Smooth muscle cell (in vitro differentiated cells): Measurements from ENCODE around the gene LIMCH1. TPM values are rescaled to one million over a fixed set of nuclear protein-coding genes. Genes with fewer than 3 reads are reported as not detected.

Source experiments
- DNase-seq: peaks from one replicate; lab custom pipeline; 2025; ENCODE audit not compliant: unreplicated experiment; lab: John Stamatoyannopoulos, UW
- H2AFZ ChIP-seq: fragments of 200-600 bp; sonication (generic); 2 replicates; pipeline ENCODE4 v1.6.0; 2016; ENCODE audit warnings: antibody characterized with exemption, low read depth, mild to moderate bottlenecking
- H3F3A ChIP-seq: fragments of 200-600 bp; sonication (generic); 2 replicates; pipeline ENCODE4 v1.6.0; 2017; ENCODE audit warnings: antibody characterized with exemption, low read depth
- H3K27ac ChIP-seq: fragments of 200-600 bp; sonication (generic); 2 replicates; pipeline ENCODE4 v1.5.1; 2016; ENCODE audit warnings: low read depth, mild to moderate bottlenecking
- H3K27me3 ChIP-seq: fragments of 200-600 bp; sonication (generic); 2 replicates; pipeline ENCODE4 v1.6.1; 2016; ENCODE audit warnings: low read depth, mild to moderate bottlenecking
- H3K36me3 ChIP-seq: fragments of 200-600 bp; sonication (generic); 2 replicates; pipeline ENCODE4 v1.5.1; 2016; ENCODE audit warnings: low read depth
- H3K4me1 ChIP-seq: fragments of 200-600 bp; sonication (generic); 2 replicates; pipeline ENCODE4 v1.5.1; 2016; ENCODE audit warnings: low read depth
- H3K4me2 ChIP-seq: fragments of 200-600 bp; sonication (generic); 2 replicates; pipeline ENCODE4 v1.6.0; 2016; ENCODE audit warnings: mild to moderate bottlenecking
- H3K4me3 ChIP-seq: fragments of 200-600 bp; sonication (generic); 2 replicates; pipeline ENCODE4 v1.5.1; 2016; ENCODE audit warnings: mild to moderate bottlenecking
- H3K79me2 ChIP-seq: fragments of 200-600 bp; sonication (generic); 2 replicates; pipeline ENCODE4 v1.6.0; 2016; ENCODE audit warnings: low read depth, mild to moderate bottlenecking
- H3K9ac ChIP-seq: fragments of 200-600 bp; sonication (generic); 2 replicates; pipeline ENCODE4 v1.6.0; 2016; ENCODE audit warnings: low read depth
- H3K9me3 ChIP-seq: fragments of 200-600 bp; sonication (generic); replicated peaks from 2 replicates; pipeline ENCODE4 v1.5.1; 2016; ENCODE audit warnings: low read depth
- H4K20me1 ChIP-seq: fragments of 200-600 bp; sonication (generic); 2 replicates; pipeline ENCODE4 v1.6.0; 2016; ENCODE audit warnings: low read depth
- CTCF ChIP-seq: fragments of 200-600 bp; sonication (generic); IDR thresholded peaks from 2 replicates; pipeline ENCODE4 v1.5.1; 2017; ENCODE audit warnings: borderline replicate concordance, mild to moderate bottlenecking, antibody characterized with exemption; ENCODE audit not compliant: insufficient read depth, poor library complexity, severe bottlenecking
- WGBS: methylation state at CpG from one replicate; pipeline ENCODE4 v1.1.7; 2016; ENCODE audit warnings: low lambda C conversion rate; 5-methylcytosine and 5-hydroxymethylcytosine counted together
- polyA plus RNA-seq: library from polyadenylated mRNA; unstranded; fragments of >200 nt; fragmentation: Nextera tagmentation; extraction: Ambion mirVana; gene quantifications from 2 replicates; pipeline ENCODE4 v1.2.1, GENCODE V29; 2016
- total RNA-seq: library from RNA; depleted of rRNA; stranded (reverse); fragments of >200 nt; gene quantifications from 2 replicates; pipeline ENCODE4 v1.2.3, GENCODE V29; 2014

LIMCH1 gene
- total and polyA plus RNA-seq, 2 experiments from 2014 or later, result 2.6 to 7.6 TPM

- WGBS, result 81% methylated on average over 5 of the region's 5 CpGs
- Histone ChIP-seq H3K9me3 (no peaks in the 10 kb centered on the region), H2AFZ (no peak overlapping the region), H3K9ac (no peak overlapping the region), H3K27me3 (no peaks in the 10 kb centered on the region), H3K36me3 (no peaks in the 10 kb centered on the region), H3K4me2 (no peak overlapping the region), H3K27ac (no peak overlapping the region), H3F3A (no peaks in the 10 kb centered on the region), H3K4me1 (peaks cover 4% of the 10 kb centered on the region), H4K20me1 (no peaks in the 10 kb centered on the region), H3K79me2 (no peaks in the 10 kb centered on the region), H3K4me3 (no peak overlapping the region)
- DNase-seq, result no peak
- TF ChIP-seq CTCF, result no peak
These were observed 87.6 kb downstream of the LIMCH1 start for GRCh38 chr4:41625531-41625930.

GRCh38 chr4:41628936-41629335 lies 91.0 kb downstream of the LIMCH1 start:
- H3K4me2 ChIP-seq, result peak overlapping the region; percentile 44
- no peak for TF ChIP-seq CTCF
- H3K36me3 ChIP-seq, result no peaks in the 10 kb centered on the region
- no peak overlapping the region for H3K4me3 ChIP-seq
- no peaks in the 10 kb centered on the region for H4K20me1 ChIP-seq
- no peaks in the 10 kb centered on the region for H3K9me3 ChIP-seq
- no peak overlapping the region for H3K27ac ChIP-seq
- no peak overlapping the region for H2AFZ ChIP-seq
- WGBS, result 49% methylated on average over 2 of the region's 2 CpGs
- H3F3A ChIP-seq, result no peaks in the 10 kb centered on the region
- H3K79me2 ChIP-seq, result no peaks in the 10 kb centered on the region
- no peaks in the 10 kb centered on the region for H3K27me3 ChIP-seq
- no peak overlapping the region for H3K9ac ChIP-seq
- no peak for DNase-seq
- no peaks in the 10 kb centered on the region for H3K4me1 ChIP-seq

- H3F3A ChIP-seq, result no peaks in the 10 kb centered on the region
- no peak overlapping the region for H3K9ac ChIP-seq
- no peaks in the 10 kb centered on the region for H3K27me3 ChIP-seq
- H3K4me1 ChIP-seq, result no peaks in the 10 kb centered on the region
- TF ChIP-seq CTCF, result no peak
- H3K27ac ChIP-seq, result no peak overlapping the region
- H3K4me3 ChIP-seq, result no peak overlapping the region
- H3K79me2 ChIP-seq, result no peaks in the 10 kb centered on the region
- no peak overlapping the region for H3K4me2 ChIP-seq
- no peaks in the 10 kb centered on the region for H3K36me3 ChIP-seq
- no peaks in the 10 kb centered on the region for H3K9me3 ChIP-seq
- no peak overlapping the region for H2AFZ ChIP-seq
- WGBS, result 88% methylated on average over 3 of the region's 3 CpGs
- DNase-seq, result no peak
- H4K20me1 ChIP-seq, result no peaks in the 10 kb centered on the region
These were observed 93.6 kb downstream of the LIMCH1 start for GRCh38 chr4:41631523-41631922.

- H3K27ac ChIP-seq, result no peak overlapping the region
- H3K36me3 ChIP-seq, result no peaks in the 10 kb centered on the region
- DNase-seq, result no peak
- H4K20me1 ChIP-seq, result no peaks in the 10 kb centered on the region
- H3K79me2 ChIP-seq, result no peaks in the 10 kb centered on the region
- H3K9ac ChIP-seq, result no peak overlapping the region
- no peak overlapping the region for H2AFZ ChIP-seq
- TF ChIP-seq CTCF, result no peak
- no peaks in the 10 kb centered on the region for H3K9me3 ChIP-seq
- WGBS, result 80% methylated on average over 11 of the region's 11 CpGs
- no peak overlapping the region for H3K4me3 ChIP-seq
- H3K4me2 ChIP-seq, result no peak overlapping the region
- H3K4me1 ChIP-seq, result no peaks in the 10 kb centered on the region
- H3F3A ChIP-seq, result no peaks in the 10 kb centered on the region
- no peaks in the 10 kb centered on the region for H3K27me3 ChIP-seq
These were observed 94.6 kb downstream of the LIMCH1 start for GRCh38 chr4:41632481-41633073.
